OCI-M2 (cell line): Measurements from ENCODE around the gene RFC2.
"Not testable (repeated sequence)": the region's sequence is repeated elsewhere in the genome, so short reads cannot be mapped to it uniquely, and the experiment has no call there.

Experiments
- DNase-seq: peaks from one replicate; lab custom pipeline; 2025; ENCODE audit not compliant: unreplicated experiment; lab: John Stamatoyannopoulos, UW

RFC2 gene

DNA sequence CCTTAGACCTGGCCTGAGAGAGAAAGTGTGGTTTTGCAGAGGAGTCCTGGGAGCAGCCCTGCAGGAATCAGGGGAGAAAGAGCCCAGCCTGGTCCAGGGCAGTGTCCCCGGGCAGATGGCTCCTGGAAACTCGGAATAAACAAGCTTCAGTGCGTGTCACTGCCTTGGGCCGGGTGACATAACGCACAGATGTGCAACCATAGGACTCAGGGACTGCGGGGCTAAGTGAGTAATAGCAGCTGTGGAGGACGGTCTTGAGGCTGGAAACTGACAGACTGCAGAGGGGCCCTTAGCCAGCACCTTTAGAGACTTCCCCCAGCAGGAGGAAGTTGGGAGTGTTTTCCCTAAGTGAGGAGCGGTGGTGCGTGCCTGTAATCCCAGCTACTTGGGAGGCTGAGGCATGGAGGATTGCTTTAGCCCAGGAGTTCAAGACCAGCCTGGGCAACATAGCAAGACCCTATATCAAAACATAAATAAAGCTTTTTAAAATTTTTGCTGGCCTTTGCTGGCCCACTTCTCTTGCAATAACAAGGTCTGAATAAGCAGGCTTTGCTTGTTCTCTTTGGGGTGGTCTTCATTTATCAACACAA, 29.8 kb upstream of the RFC2 start:
- no peak for DNase-seq

GRCh38 chr7:74282748-74283459, 28.7 kb upstream of the RFC2 start:
- no peak for DNase-seq

DNA sequence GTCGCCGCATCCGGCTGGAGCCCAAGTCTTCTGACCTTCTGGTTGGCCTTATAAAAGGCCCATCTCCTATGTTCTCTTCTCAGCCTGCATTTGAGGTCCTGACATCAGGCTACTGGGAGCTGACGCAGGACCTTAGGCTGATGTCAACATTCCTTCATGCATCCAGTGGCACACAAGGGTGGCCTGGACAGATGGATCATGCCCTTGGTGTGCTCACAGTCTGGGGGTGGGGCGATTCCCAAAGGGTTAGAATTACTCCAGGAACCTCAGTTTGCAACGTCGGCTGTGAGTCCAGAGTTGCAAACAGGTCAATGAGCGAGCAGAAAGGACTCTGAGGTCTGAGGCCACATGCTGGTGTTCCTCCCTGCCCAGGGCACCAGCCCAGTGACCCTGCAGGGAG, 26.8 kb upstream of the RFC2 start:
- DNase-seq = no peak

- DNase-seq = no peak
These were observed 23.4 kb upstream of the RFC2 start for GRCh38 chr7:74277636-74278035.

DNA sequence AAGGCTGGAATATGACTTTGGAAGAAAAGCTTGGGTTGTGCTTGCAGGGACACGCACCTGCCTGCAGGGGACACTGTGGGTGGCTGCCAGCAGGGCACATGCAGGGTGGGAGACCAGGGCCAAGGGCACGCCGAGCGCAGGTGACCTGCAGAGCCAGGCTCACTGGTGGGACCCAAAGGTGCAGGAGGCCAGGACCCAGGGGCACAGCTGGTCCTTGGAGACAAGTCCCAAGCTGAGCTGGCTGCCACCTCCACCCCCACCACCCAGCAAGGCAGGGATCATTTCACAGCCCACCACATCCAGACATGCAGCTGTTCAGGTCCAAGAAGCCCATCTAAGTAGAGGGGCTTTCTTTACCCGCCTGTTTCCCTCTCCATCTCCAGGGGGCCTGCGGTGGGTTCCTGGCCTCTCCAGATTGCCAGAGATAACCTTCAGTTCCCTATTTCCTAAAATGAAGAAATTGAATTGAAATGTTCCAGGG, 21.2 kb upstream of the RFC2 start:
- DNase-seq = no peak

DNA sequence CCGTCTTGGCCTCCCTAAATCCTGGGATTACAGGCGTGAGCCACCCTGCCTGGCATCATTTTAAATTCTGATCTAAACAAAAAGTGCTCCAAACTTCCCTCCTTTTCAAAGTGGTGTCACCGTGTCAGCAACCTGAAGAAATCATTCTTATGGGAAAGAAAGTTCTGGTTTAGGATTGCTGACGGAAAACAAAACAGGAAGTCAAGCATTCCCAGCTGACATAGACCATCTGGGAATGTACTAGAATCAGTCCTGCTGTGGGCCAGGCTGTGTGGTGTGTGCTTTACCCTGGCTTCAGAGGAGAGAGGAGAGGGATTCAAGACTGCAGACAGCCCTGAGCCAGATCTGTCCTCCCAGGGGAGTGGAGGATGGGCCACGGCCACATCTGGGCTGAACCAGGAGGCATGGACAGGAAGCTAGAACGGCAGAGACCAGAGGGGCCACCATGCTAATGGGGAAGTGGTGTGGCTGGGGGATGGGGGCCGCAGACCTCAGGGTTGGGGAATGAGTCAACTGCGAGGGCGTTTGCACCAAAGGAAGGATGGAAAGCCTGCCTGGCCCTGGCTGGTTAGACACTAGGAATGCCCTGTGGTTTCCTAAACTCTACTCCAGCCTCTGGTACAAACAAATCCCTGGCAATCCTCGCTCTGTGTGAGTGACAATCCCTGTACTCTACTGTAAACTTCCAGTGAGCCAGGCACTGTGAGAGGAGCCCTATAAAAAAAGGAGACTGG, 18.3 kb upstream of the RFC2 start:
- no peak for DNase-seq

- no peak for DNase-seq
These were observed 17.5 kb upstream of the RFC2 start for GRCh38 chr7:74271742-74272141.

- DNase-seq = no peak
These were observed 15.6 kb upstream of the RFC2 start for GRCh38 chr7:74269757-74270277.

DNA sequence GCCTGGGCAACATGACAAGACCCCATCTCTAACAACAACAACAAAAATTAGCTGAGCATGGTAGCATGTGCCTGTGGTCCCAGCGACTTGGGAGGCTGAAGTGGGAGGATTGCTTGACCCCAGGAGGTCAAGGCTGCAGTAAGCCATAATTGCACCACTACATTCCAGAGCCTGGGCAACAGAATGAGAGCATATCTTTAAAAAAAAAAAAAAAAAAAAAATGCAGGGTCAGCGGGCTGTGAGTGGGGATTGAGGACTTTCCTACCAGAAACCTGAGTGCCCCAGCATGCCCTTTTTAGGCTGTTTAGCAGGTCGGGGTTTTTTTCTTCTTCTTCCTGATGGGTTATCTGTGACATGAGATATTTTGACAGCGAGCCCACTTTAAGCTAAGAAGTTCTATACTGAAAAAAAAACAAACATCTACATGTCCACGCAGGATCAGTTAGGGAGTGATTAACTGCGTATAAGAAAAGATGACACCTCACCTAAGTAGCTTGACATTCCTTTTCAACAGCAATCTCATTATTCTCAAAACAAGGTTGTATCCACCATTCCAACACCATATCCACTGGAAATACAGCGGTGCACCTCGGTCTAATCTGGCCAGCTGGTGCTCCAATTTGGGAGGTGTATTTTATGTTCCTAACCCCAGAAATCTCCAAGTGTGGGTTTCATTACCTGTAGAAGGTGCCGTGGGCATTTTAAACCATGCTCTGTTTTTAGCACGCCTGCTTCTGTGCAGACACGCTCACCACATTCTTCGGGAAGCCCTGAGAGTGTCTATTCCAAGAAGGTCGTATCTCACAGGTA, 13.8 kb upstream of the RFC2 start:
- DNase-seq = no peak

DNA sequence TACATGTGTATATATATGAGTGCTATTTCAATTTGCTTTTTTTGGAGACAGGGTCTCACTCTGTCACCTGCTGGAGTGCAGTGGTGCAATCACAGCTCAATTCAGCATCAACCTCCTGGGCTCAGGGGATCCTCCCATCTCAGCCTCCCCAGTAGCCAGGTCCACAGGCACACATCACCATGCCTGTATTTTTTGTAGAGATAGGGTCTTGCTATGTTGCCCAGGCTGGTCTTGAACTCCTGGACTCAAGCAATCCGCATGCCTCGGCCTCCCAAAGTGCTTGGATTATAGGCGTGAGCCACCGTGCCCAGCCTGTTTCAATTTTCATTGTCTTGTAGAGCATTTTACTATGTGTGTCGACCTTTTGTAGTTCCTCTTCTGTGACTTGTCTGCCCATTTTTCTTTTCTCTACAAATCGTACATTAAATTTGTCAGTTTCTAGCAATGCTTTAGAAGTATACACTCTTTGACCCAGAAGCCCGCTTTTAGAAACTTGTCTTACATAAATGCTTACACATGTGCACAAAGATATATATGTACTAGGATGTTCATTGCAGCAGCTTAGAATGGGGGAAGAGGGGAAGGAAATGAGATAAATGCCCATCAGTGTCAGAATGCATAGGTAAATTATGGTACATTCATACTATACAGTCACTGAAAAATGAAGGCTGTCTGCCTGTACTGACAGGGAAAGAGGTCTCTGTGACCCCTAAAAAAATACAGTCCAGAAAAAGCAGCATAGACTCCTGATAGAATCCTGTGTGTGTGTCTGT, 12.2 kb upstream of the RFC2 start:
- no peak for DNase-seq

DNA sequence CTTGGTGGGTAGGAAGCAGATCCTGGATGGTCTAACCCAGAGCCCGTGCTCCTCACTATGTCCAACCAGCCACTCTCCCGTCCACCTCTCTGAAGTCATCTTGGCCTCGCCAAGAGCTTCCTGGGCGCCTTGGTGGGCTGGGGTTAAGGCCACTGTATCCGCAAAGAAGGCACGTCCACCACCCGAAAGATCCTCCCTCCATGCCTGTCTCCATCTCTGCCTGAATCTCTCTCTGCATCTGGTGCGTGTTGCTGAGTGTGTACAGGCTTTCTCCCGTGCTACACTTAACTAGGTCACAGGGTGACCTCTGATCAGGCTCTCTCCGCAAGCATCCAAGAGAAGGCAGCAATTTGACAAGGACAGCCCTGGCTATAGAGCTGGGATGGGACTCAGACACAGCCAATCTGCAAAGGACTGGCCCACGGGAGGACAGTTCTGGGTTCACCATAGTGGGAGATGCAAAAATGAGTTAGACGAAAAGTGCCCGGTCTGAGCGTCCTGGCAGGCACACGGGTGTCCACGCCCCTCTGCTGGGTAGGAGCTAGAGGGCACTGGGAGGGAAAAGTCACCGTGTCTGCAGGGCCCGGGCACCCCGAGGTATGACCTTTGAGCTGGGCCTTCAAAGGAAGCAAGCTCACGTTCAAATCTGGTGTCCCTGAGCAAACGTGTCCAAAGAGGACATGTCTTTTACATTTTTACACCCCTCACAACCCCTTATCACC, 9.4 kb upstream of the RFC2 start:
- no peak for DNase-seq

DNA sequence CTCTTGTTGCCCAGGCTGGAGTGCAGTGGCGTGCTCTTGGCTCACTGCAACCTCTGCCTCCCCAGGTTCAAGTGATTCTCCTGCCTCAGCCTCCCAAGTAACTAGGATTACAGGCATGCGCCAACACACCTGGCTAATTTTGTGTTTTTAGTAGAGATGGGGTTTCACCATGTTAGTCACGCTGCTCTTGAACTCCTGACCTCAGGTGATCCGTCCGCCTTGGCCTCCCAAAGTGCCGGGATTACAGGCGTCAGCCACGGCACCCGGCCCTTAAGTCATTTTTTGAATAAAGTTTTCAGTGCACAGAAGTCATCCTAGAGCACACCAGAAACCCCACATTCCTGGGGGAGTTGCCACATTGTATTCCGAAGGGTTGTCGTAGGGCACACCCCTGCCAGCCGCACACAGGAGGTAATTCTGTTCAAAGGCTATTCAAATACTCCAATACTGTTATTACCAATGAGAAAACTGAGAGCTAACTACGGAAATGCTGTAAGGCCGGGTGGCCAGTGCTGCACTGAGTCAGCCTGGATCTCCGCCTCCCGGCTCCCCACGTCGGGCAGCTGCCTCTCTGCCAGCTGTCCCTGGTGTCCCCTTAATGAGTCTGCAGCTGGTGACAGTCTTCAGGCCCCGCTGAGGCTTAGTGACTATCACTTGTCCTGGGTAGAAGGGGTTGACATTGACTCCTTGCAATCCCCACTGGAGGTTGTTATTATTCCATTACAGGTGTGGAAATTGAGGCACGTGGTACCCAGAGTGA, 8.6 kb upstream of the RFC2 start:
- no peak for DNase-seq

GRCh38 chr7:74258639-74259038, 4.4 kb upstream of the RFC2 start:
- DNase-seq = no peak

- DNase-seq = no peak
These were observed 2.6 kb upstream of the RFC2 start for GRCh38 chr7:74256491-74257408.

GRCh38 chr7:74255461-74255860, 1.3 kb upstream of the RFC2 start:
- DNase-seq = not testable (repeated sequence)

- DNase-seq = no peak
These were observed 720 bp upstream of the RFC2 start for GRCh38 chr7:74254858-74255379.

GRCh38 chr7:74253835-74254128, 417 bp downstream of the RFC2 start:
- no peak for DNase-seq

- no peak for DNase-seq
These were observed 868 bp downstream of the RFC2 start for GRCh38 chr7:74253331-74253730.
